Measurements from ENCODE around the gene OR4F16.
"Not testable (repeated sequence)": the region's sequence is repeated elsewhere in the genome, so short reads cannot be mapped to it uniquely, and the experiment has no call there.

OR4F16 gene

GRCh38 chr1:686554-686953 lies at the start of gene OR4F16:
TSS of gene OR4F16 (minus strand) at chr1:686654. CDS start at chr1:686654, 0 bp downstream.
- DNase-seq (ENCODE audit: low read depth in 1 of 2, low spot score in 1 of 2), result not testable (repeated sequence)

- not testable (repeated sequence) for DNase-seq (ENCODE audit: low read depth in 1 of 2, low spot score in 1 of 2)
Measured at GRCh38 chr1:733649-734048, 47.2 kb upstream of the OR4F16 start.

- not testable (repeated sequence) for DNase-seq (ENCODE audit: low read depth in 1 of 2, low spot score in 1 of 2)
Measured at GRCh38 chr1:727040-727439, 40.6 kb upstream of the OR4F16 start.
